K562 (cell line): ENCODE measurements around the gene TNK2. TPM values are rescaled to one million over a fixed set of nuclear protein-coding genes. Genes with fewer than 3 reads are reported as not detected.

Experiments used
- BRCA1 ChIP-seq, 2 experiments: fragments of 450-650 bp in 1 of 2; sonication (generic) in 1 of 2; formaldehyde crosslinking in 1 of 2; IDR thresholded peaks; 2 replicates each; pipeline versions ENCODE4 v1.5.0 to v1.6.1; 2017 to 2020; ENCODE audit warnings: mild to moderate bottlenecking in 1 of 2, missing genetic modification reagents in 1 of 2
- GATA2 ChIP-seq: sonication (generic); formaldehyde crosslinking; IDR thresholded peaks from 2 replicates; pipeline ENCODE4 v1.4.0; 2020; ENCODE audit warnings: mild to moderate bottlenecking, missing genetic modification reagents
- KDM5B ChIP-seq: fragments of 200-600 bp; sonication (generic); IDR thresholded peaks from 2 replicates; pipeline ENCODE4 v1.6.1; 2012; ENCODE audit warnings: low read depth, mild to moderate bottlenecking, moderate library complexity, low read length, control low read depth, inconsistent platforms; ENCODE audit not compliant: insufficient replicate concordance
- LEF1 ChIP-seq: fragments of 450-650 bp; IDR thresholded peaks from 2 replicates; pipeline ENCODE4 v1.6.1; 2016; ENCODE audit warnings: mild to moderate bottlenecking
- MAFF ChIP-seq: IDR thresholded peaks from 2 replicates; pipeline ENCODE4 v1.6.1; 2012; ENCODE audit warnings: low read length, improper control_type of control experiment
- MTA3 ChIP-seq: fragments of 450-650 bp; formaldehyde crosslinking; IDR thresholded peaks from 2 replicates; pipeline ENCODE4 v1.6.1; 2017; ENCODE audit warnings: mild to moderate bottlenecking, borderline replicate concordance
- RBFOX2 ChIP-seq: fragments of 200-400 bp; formaldehyde crosslinking; IDR thresholded peaks from 2 replicates; pipeline ENCODE4 v1.6.1; 2017; ENCODE audit warnings: low read depth, mild to moderate bottlenecking, low read length, moderate library complexity
- RBM39 ChIP-seq: fragments of 200-400 bp; formaldehyde crosslinking; optimal IDR thresholded peaks from 2 replicates; pipeline ENCODE3; 2018; ENCODE audit warnings: low read depth, low read length
- TARDBP ChIP-seq: fragments of 450-650 bp; IDR thresholded peaks from 2 replicates; pipeline ENCODE4 v1.6.1; 2016
- ZBTB7A ChIP-seq: IDR thresholded peaks from 2 replicates; pipeline ENCODE4 v1.6.1; 2011; ENCODE audit warnings: low read depth, mild to moderate bottlenecking, low read length, moderate library complexity, borderline replicate concordance; ENCODE audit not compliant: control insufficient read depth
- ZNF408 ChIP-seq: fragments of 250-450 bp; sonication (Bioruptor Pico); IDR thresholded peaks from 2 replicates; pipeline ENCODE4 v1.4.0; 2020; ENCODE audit warnings: low read depth, mild to moderate bottlenecking, moderate library complexity
- polyA plus RNA-seq, 8 experiments: library from polyadenylated mRNA; depleted of rRNA in 4 of 8; stranded (reverse) in 5 of 8; unstranded in 3 of 8; fragments of >200 nt; fragmentation: Nextera tagmentation in 2 of 8; fragmentation: Illumina TruSeq in 1 of 8; extraction: Ambion mirVana in 2 of 8; extraction: Trizol in 1 of 8; gene quantifications; 2 replicates each; pipeline versions ENCODE4 v1.2.1 to v1.2.3, GENCODE V29; 2011 to 2014; ENCODE audit warnings: inconsistent platforms in 1 of 8, missing spikeins in 1 of 8
- total RNA-seq, 7 experiments: library from RNA; depleted of rRNA in 6 of 7; stranded (reverse); fragments of >200 nt in 6 of 7; fragmentation: Illumina TruSeq in 2 of 7; extraction: Trizol in 2 of 7; gene quantifications; 2 replicates each; pipeline versions ENCODE4 v1.2.1 to v1.2.3, GENCODE V29; 2011 to 2021; ENCODE audit warnings: low replicate concordance in 1 of 7
- TF ChIP-seq, protein P1 (sequence below), 2 experiments: fragments of 150-350 bp in 1 of 2; IDR thresholded peaks; 2 replicates each; pipeline ENCODE4 v1.6.1; 2012 to 2016; ENCODE audit warnings: low read depth in 2 of 2, low read length in 2 of 2, mild to moderate bottlenecking in 1 of 2, moderate library complexity in 1 of 2
- TF ChIP-seq, protein P2 (sequence below), 2 experiments: IDR thresholded peaks; 2 replicates each; pipeline ENCODE4 v1.6.1; 2012; ENCODE audit warnings: improper control_type of control experiment in 2 of 2, low read depth in 2 of 2, low read length in 2 of 2, borderline replicate concordance in 1 of 2
- TF ChIP-seq, protein P3 (sequence below): fragments of 200-800 bp; sonication (Bioruptor generic); IDR thresholded peaks from 2 replicates; pipeline ENCODE4 v1.6.1; 2017; ENCODE audit warnings: missing genetic modification characterization, missing compliant biosample characterization
- TF ChIP-seq, protein P4 (sequence below): sonication (generic); formaldehyde crosslinking; IDR thresholded peaks from 2 replicates; pipeline ENCODE4 v1.8.0; 2022; ENCODE audit warnings: mild to moderate bottlenecking, missing genetic modification reagents
- TF ChIP-seq, protein P5 (sequence below): sonication (generic); formaldehyde crosslinking; IDR thresholded peaks from 2 replicates; pipeline ENCODE4 v1.8.0; 2022; ENCODE audit warnings: mild to moderate bottlenecking, missing genetic modification reagents

The TNK2 gene
- total and polyA plus RNA-seq, 9 of the 15 experiments (the other 6 are each of a cell fraction or from before 2014, with no cell fraction given) = 0.03 to 33.8 (median 6.5) TPM

DNA sequence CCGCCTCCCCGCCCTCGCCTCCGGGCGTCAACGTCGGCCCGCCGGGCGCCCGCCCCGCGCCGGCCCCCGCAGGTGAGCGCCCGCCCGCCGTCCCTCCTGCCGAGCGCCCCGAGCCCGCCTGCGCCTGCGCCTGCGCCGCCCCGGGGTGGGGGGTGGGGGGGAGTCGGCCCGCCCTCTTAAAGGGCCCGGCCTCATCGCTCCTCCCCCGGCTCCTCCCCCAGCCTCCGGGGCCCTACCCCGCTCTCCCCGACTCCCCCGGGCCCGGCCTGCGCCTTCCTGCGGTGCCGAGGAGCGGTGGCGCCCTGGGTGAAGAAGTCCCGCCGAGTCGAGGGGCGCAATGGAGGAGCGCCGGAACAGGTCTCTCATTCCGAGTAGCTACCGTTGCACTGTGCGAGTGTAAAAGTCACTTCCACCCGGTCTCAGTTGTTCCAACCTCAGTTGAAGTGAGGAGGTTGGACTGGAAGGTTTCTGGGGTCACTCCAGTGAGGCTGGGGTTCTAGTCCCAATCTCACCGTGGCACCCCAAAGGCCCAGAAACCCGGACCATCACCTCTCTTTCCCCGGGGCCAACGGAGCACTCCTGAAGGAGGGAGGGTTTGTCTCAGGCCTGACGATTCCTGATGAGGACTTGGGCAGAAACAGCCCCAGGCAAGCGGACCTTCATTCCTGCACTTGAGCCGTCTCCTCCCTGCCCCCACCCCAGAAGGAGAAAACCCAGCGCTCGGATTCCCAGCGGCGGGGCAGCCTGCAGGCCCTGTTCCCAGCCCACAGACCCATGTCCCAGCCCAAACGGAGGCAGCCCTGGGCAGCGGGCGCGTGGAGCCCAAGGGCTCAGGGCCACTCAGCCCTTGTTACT lies 1.5 kb upstream of the TNK2 start (continued):
- TF ChIP-seq, protein P1, sequence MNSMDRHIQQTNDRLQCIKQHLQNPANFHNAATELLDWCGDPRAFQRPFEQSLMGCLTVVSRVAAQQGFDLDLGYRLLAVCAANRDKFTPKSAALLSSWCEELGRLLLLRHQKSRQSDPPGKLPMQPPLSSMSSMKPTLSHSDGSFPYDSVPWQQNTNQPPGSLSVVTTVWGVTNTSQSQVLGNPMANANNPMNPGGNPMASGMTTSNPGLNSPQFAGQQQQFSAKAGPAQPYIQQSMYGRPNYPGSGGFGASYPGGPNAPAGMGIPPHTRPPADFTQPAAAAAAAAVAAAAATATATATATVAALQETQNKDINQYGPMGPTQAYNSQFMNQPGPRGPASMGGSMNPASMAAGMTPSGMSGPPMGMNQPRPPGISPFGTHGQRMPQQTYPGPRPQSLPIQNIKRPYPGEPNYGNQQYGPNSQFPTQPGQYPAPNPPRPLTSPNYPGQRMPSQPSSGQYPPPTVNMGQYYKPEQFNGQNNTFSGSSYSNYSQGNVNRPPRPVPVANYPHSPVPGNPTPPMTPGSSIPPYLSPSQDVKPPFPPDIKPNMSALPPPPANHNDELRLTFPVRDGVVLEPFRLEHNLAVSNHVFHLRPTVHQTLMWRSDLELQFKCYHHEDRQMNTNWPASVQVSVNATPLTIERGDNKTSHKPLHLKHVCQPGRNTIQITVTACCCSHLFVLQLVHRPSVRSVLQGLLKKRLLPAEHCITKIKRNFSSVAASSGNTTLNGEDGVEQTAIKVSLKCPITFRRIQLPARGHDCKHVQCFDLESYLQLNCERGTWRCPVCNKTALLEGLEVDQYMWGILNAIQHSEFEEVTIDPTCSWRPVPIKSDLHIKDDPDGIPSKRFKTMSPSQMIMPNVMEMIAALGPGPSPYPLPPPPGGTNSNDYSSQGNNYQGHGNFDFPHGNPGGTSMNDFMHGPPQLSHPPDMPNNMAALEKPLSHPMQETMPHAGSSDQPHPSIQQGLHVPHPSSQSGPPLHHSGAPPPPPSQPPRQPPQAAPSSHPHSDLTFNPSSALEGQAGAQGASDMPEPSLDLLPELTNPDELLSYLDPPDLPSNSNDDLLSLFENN (IDR thresholded peaks at IDR 0.05; ENCODE audit: low read depth in 2 of 2, low read length in 2 of 2) = peak in 1 of 2 experiments; percentile 41; a peak in 1 of 4 replicates
- TF ChIP-seq, protein P2, sequence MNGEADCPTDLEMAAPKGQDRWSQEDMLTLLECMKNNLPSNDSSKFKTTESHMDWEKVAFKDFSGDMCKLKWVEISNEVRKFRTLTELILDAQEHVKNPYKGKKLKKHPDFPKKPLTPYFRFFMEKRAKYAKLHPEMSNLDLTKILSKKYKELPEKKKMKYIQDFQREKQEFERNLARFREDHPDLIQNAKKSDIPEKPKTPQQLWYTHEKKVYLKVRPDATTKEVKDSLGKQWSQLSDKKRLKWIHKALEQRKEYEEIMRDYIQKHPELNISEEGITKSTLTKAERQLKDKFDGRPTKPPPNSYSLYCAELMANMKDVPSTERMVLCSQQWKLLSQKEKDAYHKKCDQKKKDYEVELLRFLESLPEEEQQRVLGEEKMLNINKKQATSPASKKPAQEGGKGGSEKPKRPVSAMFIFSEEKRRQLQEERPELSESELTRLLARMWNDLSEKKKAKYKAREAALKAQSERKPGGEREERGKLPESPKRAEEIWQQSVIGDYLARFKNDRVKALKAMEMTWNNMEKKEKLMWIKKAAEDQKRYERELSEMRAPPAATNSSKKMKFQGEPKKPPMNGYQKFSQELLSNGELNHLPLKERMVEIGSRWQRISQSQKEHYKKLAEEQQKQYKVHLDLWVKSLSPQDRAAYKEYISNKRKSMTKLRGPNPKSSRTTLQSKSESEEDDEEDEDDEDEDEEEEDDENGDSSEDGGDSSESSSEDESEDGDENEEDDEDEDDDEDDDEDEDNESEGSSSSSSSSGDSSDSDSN (IDR thresholded peaks at IDR 0.05; ENCODE audit: borderline replicate concordance in 1 of 2, low read depth in 2 of 2, low read length in 2 of 2) = peak; percentile 1 to 28; a peak in 1 of 4 replicates
- TF ChIP-seq KDM5B (peak; percentile 82), MTA3 (0 out of 2 replicates have a peak, but pooled peaks have one; percentile 50), ZNF408 (CRISPR knock-in tag) (no peak), BRCA1 (IDR thresholded peaks at IDR 0.05) (no peak), BRCA1 (CRISPR knock-in tag; IDR thresholded peaks at IDR 0.05) (no peak), RBM39 (no peak), LEF1 (0 out of 2 replicates have a peak, but pooled peaks have one; percentile 23), GATA2 (CRISPR knock-in tag) (no peak), RBFOX2 (peak; percentile 79), ZBTB7A (peak; percentile 36; the same call in 1 of the 2 replicates), TARDBP (no peak), MAFF (no peak)
- TF ChIP-seq, protein P3, sequence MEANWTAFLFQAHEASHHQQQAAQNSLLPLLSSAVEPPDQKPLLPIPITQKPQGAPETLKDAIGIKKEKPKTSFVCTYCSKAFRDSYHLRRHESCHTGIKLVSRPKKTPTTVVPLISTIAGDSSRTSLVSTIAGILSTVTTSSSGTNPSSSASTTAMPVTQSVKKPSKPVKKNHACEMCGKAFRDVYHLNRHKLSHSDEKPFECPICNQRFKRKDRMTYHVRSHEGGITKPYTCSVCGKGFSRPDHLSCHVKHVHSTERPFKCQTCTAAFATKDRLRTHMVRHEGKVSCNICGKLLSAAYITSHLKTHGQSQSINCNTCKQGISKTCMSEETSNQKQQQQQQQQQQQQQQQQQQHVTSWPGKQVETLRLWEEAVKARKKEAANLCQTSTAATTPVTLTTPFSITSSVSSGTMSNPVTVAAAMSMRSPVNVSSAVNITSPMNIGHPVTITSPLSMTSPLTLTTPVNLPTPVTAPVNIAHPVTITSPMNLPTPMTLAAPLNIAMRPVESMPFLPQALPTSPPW = peak; percentile 98
- TF ChIP-seq, protein P4, sequence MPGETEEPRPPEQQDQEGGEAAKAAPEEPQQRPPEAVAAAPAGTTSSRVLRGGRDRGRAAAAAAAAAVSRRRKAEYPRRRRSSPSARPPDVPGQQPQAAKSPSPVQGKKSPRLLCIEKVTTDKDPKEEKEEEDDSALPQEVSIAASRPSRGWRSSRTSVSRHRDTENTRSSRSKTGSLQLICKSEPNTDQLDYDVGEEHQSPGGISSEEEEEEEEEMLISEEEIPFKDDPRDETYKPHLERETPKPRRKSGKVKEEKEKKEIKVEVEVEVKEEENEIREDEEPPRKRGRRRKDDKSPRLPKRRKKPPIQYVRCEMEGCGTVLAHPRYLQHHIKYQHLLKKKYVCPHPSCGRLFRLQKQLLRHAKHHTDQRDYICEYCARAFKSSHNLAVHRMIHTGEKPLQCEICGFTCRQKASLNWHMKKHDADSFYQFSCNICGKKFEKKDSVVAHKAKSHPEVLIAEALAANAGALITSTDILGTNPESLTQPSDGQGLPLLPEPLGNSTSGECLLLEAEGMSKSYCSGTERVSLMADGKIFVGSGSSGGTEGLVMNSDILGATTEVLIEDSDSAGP = peak; percentile 94
- TF ChIP-seq, protein P5, sequence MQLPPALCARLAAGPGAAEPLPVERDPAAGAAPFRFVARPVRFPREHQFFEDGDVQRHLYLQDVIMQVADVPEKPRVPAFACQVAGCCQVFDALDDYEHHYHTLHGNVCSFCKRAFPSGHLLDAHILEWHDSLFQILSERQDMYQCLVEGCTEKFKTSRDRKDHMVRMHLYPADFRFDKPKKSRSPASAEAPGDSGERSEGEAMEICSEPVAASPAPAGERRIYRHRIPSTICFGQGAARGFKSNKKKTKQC (CRISPR knock-in tag) = 0 out of 2 replicates have a peak, but pooled peaks have one; percentile 51
